ENCODE results near the gene LRP2BP.
"Not testable (repeated sequence)": the region's sequence is repeated elsewhere in the genome, so short reads cannot be mapped to it uniquely, and the experiment has no call there.

The LRP2BP gene

GRCh38 chr4:185318679-185319078 lies 77.0 kb downstream of the LRP2BP start:
- DNase-seq, result no peak

DNA sequence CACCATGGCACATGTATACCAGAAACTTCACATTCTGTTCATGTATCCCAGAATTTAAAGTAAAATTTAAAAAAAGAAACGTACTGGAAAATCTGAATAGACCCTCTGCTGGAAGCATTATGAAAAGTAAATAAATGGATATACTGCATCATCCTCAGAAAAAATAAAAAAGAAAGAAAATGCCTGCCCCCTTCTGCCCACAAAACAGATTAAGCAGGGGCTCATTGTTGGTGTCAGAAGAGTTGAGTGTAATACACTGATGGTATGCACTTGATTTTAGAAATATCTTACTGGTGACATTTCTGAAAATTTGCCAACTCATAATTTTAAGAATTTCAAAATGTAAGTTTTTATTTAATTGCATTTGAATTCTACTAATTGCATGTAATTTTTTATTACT lies 77.8 kb downstream of the LRP2BP start:
- DNase-seq, result no peak

DNA sequence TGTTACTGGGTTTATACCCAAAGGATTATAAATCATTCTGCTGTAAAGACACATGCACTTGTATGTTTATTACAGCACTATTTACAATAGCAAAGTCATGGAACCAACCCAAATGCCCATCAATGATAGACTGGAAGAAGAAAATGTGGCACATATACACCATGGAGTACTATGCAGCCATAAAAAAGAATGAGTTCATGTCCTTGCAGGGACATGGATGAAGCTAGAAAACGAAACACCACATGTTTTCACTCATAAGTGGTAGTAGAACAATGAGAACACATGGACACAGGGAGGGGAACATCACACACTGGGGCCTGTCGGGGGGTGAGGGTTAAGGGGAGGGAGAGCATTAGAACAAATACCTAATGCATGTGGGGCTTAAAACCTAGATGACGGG lies 78.3 kb downstream of the LRP2BP start:
- not testable (repeated sequence) for DNase-seq
